Mesodermal cell (in vitro differentiated cells): Measurements from ENCODE around the gene TNFRSF6B.

Experiments
- H3K27ac ChIP-seq: 2 replicates; pipeline ENCODE4 v1.7.0; 2013; ENCODE audit warnings: mild to moderate bottlenecking, low read depth, low read length, moderate library complexity; ENCODE audit not compliant: severe bottlenecking
- H3K36me3 ChIP-seq: 2 replicates; pipeline ENCODE4 v1.7.1; 2013; ENCODE audit warnings: mild to moderate bottlenecking, low read length, moderate library complexity; ENCODE audit not compliant: control insufficient read depth, insufficient read depth
- H3K4me1 ChIP-seq: one replicate; pipeline ENCODE4 v1.7.1; 2013; ENCODE audit warnings: mild to moderate bottlenecking, low read length; ENCODE audit not compliant: insufficient read depth, control insufficient read depth, poor library complexity, severe bottlenecking
- H3K4me3 ChIP-seq: 2 replicates; pipeline ENCODE4 v1.7.0; 2013; ENCODE audit warnings: low read length, control low read depth, mild to moderate bottlenecking; ENCODE audit not compliant: insufficient read depth, poor library complexity, severe bottlenecking; ENCODE audit errors: extremely low read depth
- H3K9me3 ChIP-seq: 2 replicates; pipeline ENCODE4 v1.7.1; 2013; ENCODE audit warnings: mild to moderate bottlenecking, low read length, moderate library complexity; ENCODE audit not compliant: control insufficient read depth
- WGBS, 2 experiments: methylation state at CpG; one replicate each; pipeline ENCODE4 v1.1.5; 2013; ENCODE audit warnings: missing lambda C conversion rate in 2 of 2; ENCODE audit not compliant: insufficient coverage in 2 of 2; 5-methylcytosine and 5-hydroxymethylcytosine counted together

Gene TNFRSF6B

DNA sequence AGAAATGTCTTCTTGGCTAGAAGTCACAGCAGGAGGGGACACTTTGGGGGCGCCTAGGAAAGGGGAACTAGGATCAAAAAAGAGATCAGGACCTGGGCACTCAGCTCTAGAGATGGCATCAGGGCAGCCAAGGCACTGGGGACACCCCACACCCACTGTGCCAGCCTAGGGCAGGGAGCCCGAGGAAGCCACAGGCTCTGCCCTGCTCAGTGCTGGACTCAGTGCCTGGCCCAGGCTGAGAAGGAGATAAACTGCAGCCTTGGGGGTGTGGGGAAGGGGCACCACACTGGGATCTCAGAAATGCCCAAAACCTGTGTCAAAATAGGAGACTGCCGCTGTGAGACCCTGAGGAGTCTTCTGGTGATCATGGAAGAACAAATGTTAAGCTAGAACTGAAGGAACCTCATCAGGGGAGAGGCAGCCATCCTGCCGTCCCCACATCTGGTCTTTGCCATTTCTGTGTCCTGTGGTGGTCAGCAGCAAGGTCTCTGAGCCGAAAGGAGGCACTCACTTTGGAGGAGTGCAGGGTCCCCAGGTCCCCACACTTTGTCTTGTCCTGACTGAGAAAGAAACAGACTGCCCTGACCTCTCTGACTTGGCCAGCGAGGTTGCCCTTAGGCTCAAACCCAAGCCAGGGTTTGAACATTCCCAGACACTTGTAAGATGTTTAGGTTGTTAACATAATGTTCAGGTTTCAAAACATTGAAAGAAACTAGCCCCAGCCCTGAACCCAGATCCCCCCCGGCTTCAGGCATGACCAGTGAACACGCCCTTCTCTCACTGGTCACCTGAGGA is 9.0 kb downstream of the TNFRSF6B start:
- H3K36me3 ChIP-seq: peaks cover 50% of the 10 kb centered on the region
- 89 to 99% methylated on average over 7 to 8 of the region's 8 CpGs for WGBS, 2 experiments
- H3K27ac ChIP-seq: no peak overlapping the region
- H3K4me1 ChIP-seq: peaks cover 5% of the 10 kb centered on the region
- H3K9me3 ChIP-seq: no peaks in the 10 kb centered on the region
- H3K4me3 ChIP-seq: no peak overlapping the region

DNA sequence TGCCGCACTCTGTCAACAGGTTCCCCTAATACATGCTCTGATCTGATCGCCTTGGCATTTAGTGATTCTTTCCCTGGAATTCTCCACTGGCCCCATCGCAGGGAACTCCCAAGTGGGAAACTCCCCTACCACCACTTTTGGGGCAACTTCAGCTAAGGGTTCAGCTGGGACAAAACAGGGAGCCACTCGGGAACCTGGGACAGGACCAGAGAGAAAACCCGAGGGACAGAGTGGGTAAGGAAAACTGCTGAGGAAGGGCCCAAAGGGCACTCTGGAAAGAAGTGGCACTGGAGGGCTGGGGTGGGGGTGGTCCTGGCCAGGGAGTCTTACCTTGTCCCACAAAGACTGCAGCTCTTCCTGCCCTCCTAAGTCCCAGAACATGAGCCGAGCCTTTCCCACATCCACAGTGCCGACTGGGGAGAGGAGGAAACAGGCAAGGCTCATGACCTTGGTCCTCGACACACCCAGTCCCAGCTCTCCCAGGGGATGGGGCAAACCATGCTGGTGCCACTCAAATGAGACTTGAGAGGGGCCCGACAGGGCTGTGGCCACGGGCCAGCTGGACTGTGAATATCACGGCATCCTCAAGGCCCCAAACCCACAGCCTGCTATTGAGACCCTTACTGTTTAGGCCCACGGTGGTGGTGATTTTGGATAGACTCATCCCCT is 9.7 kb downstream of the TNFRSF6B start:
- WGBS, 2 experiments: 94 to 96% methylated on average over 9 of the region's 12 CpGs
- peaks cover 5% of the 10 kb centered on the region for H3K4me1 ChIP-seq
- peaks cover 57% of the 10 kb centered on the region for H3K36me3 ChIP-seq
- H3K9me3 ChIP-seq: no peaks in the 10 kb centered on the region
- peak overlapping the region; percentile 92 for H3K4me3 ChIP-seq
- H3K27ac ChIP-seq: no peak overlapping the region

DNA sequence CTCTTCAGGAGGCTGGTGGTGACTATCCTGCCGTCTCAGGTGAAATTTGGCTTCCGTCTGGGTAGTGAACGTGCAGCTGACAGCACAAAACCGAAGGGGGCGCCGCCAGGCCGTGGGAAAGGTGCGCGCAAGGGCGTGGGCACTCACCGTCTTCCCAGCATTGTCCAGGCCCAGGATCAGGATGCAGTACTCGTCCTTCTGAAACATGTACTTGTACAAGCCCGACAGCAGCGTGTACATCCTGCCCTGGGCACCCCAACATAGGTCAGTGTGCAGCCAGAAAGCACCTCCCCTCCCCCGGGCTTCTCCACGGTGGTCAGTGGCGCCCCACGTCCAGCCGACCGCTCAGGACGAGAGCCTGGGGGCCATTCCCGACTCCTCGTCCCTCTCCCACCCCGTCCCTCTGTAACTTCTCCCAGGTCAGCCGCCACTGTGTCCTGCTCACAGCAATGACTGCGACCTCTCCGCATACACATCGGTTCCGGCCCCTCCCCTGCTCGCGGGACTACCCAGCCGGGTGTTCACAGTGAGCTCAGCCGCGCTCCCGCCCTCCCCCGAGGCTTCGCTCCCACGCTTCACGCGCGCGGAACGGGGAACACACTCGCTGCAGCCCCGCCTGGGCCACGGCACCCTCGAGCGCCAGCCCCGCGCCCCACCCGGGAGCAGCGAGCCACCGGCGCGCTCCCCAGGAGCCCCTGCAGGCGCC is 10.6 kb downstream of the TNFRSF6B start:
- 9 to 11% methylated on average over 40 to 45 of the region's 56 CpGs for WGBS, 2 experiments
- peak overlapping the region; percentile 53 for H3K27ac ChIP-seq
- H3K36me3 ChIP-seq: peaks cover 66% of the 10 kb centered on the region
- H3K4me1 ChIP-seq: peaks cover 5% of the 10 kb centered on the region
- H3K4me3 ChIP-seq: peak overlapping the region; percentile 92
- H3K9me3 ChIP-seq: no peaks in the 10 kb centered on the region

DNA sequence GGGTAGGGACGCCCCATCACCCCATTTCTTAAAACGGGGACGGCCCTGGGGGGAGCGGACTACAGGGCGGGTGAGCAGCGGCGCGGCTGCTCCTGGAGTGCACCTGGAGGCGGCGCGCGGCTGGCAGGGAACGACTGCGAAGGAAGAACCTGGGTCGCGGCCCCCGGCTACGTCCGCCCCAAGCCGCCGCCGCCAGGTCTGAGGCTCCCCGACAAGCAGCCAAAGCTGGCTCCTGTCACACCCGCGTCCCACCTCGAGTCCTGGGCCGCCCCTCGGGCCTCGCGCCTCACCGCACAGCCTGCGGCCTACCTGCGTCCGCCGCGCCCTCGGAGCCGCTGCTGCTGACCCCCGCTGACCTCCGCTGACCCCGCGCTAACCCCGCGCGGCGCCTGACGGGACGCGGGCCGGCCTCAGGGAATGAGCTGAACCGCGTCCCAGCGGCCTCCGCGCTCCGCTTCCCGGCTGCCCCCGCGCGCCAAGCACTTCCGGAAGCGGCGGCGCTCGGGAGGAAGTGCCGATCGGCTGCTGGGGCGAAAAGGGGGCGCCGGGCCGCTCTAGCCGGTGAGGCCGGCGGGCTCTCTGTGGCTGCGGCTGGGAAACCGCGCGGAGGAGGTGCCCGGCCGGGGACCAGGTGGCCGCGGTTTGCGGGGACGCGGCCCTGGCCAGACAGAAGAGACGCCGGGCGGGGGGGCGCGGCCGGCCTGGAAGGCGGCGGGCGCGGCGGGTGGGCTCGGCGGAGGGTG is 11.3 kb downstream of the TNFRSF6B start, which contains the start of the genes ARFRP1 and ZGPAT:
Gene ARFRP1, minus strand, starts transcription at position 419 of the 743 bp plus-strand sequence. CDS start 885 bp downstream, outside the sequence.
Gene ZGPAT, plus strand, starts transcription at position 482 of the 743 bp plus-strand sequence. CDS start 542 bp downstream, outside the sequence.
- H3K27ac ChIP-seq: peak within 1 kb of the TSS; percentile 53
- peaks cover 5% of the 10 kb centered on the region for H3K4me1 ChIP-seq
- WGBS, 2 experiments: 0% methylated on average over 72 to 76 of the region's 98 CpGs
- H3K9me3 ChIP-seq: no peaks in the 10 kb centered on the region
- peak within 1 kb of the TSS; percentile 92 for H3K4me3 ChIP-seq
- peaks cover 73% of the 10 kb centered on the region for H3K36me3 ChIP-seq

DNA sequence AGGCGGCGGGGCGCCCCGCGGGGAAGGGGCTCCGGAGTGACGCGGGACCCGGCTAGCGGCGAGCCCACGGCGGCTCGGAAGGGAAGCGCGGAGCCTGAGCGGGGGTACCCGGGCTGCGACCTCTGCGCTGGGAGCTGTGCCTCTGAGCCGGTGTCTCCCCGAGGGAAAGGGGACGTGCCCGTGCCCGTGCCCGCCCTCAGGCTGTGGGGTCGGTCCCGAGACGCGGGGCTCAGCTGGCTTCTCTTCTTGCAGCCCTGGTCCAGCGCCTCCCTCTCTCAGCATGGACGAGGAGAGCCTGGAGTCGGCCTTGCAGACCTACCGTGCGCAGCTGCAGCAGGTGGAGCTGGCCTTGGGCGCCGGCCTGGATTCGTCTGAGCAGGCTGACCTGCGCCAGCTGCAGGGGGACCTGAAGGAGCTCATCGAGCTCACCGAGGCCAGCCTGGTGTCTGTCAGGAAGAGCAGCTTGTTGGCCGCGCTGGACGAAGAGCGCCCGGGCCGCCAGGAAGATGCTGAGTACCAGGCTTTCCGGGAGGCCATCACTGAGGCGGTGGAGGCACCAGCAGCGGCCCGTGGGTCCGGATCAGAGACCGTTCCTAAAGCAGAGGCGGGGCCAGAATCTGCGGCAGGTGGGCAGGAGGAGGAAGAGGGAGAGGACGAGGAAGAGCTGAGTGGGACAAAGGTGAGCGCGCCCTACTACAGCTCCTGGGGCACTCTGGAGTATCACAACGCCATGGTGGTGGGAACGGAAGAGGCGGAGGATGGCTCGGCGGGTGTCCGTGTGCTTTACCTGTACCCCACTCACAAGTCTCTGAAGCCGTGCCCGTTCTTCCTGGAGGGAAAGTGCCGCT is 12.1 kb downstream of the TNFRSF6B start:
- Histone ChIP-seq H3K9me3 (no peaks in the 10 kb centered on the region), H3K27ac (peak overlapping the region; percentile 53), H3K4me3 (peak overlapping the region; percentile 92), H3K4me1 (peaks cover 5% of the 10 kb centered on the region), H3K36me3 (peaks cover 79% of the 10 kb centered on the region)
- 28 to 31% methylated on average over 54 to 64 of the region's 67 CpGs for WGBS, 2 experiments

DNA sequence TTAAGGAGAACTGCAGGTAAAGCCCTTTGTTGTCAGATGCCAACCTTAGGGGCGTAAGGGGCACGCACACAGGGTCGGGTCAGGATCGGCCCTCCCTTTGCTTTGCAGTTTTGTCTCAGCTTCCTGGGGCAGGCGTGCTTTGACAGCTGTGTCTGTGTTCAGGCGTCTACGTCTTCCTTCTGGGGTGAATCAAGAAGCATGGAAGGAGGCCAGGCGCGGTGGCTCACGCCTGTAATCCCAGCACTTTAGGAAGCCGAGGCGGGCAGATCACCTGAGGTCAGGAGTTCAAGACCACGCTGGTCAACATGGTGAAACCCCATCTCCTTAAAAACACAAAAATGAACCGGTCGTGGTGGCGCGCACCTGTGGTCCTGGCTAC is 12.7 kb downstream of the TNFRSF6B start:
- H3K4me1 ChIP-seq: peaks cover 5% of the 10 kb centered on the region
- 95% methylated on average over 17 of the region's 17 CpGs for WGBS, 2 experiments
- H3K36me3 ChIP-seq: peaks cover 79% of the 10 kb centered on the region
- peaks cover 3% of the 10 kb centered on the region for H3K9me3 ChIP-seq
- peak overlapping the region; percentile 92 for H3K4me3 ChIP-seq
- no peak overlapping the region for H3K27ac ChIP-seq

DNA sequence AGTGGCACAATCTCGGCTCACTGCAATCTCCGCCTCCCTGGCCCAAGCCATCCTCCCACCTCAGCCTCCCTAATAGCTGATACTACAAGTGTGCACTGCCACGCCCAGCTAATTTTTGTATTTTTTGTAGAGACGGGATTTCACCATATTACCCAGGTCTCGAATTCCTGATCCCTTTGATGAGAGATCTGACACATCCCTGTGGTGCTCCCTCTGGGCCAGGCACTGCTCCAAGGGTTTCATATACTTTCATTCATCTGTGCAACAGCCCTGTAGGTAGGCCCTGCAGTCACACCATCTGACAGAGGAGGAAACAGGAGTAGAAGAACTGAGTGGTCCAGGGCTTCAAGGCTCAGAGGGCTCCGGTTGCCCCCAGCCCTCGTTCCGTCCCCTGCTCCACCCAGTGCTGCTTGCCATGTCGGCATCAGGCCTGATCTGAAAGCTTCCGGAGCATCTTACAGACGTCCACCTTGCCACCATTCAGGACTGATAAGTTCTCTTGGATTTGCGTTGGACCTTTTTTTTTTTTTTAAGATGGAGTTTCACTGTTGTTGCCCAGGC is 14.7 kb downstream of the TNFRSF6B start:
- peaks cover 78% of the 10 kb centered on the region for H3K36me3 ChIP-seq
- 89 to 94% methylated on average over 10 to 12 of the region's 12 CpGs for WGBS, 2 experiments

DNA sequence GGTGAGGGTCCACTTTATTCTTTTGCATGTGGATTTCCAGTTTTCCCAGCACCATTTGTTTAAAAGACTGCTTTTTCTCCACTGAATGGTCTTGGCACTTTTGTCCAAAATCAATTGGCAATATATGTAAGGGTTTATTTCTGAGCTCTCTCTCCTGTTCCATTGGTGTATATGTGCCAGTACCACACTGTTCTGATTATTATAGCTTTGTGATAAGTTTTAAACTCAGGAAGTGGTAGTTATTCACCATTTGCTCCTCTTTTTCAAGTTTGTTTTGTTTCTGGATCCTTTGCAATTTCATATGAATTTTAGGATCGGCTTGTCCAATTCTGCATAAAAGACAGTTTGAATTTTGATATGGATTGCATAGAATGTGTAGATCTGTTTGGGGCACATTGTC is 15.7 kb downstream of the TNFRSF6B start:
- H3K9me3 ChIP-seq: peaks cover 3% of the 10 kb centered on the region
- no peaks in the 10 kb centered on the region for H3K4me1 ChIP-seq
- peaks cover 82% of the 10 kb centered on the region for H3K36me3 ChIP-seq
- no CpG with 5 or more reads among the region's 1 CpG for WGBS, 2 experiments
- no peak overlapping the region for H3K27ac ChIP-seq
- H3K4me3 ChIP-seq: no peak overlapping the region

More for the DNA sequence above, 14.7 kb downstream of the TNFRSF6B start:
- Histone ChIP-seq H3K4me3 (no peak overlapping the region), H3K4me1 (peaks cover 5% of the 10 kb centered on the region), H3K9me3 (peaks cover 3% of the 10 kb centered on the region), H3K27ac (no peak overlapping the region)

DNA sequence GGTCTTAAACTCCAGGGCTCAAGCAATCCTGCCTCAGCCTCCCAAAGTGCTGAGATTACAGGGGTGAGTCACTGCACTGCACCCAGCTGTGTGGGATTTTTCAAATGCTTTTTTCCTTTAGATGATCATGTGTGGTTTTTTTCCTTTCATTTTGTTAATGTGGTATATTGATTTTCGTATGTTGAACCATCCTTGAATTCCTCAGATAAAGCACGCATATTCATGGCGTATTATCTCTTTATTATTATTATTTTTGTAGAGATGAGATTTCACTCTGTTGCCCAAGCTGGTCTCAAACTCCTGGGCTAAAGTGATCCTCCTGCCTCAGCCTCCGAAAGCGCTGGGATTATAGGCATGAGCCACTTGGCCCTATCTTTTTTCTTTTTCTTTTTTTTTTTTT is 18.4 kb downstream of the TNFRSF6B start:
- Histone ChIP-seq H3K4me3 (no peak overlapping the region), H3K27ac (no peak overlapping the region), H3K36me3 (peaks cover 93% of the 10 kb centered on the region), H3K4me1 (no peaks in the 10 kb centered on the region), H3K9me3 (peaks cover 3% of the 10 kb centered on the region)
- WGBS, 2 experiments: 100% methylated on average over 2 of the region's 5 CpGs; no CpG with 5 or more reads in 1 of the 2 experiments
